ENCODE measurements around the gene GRHPR.

DNA sequence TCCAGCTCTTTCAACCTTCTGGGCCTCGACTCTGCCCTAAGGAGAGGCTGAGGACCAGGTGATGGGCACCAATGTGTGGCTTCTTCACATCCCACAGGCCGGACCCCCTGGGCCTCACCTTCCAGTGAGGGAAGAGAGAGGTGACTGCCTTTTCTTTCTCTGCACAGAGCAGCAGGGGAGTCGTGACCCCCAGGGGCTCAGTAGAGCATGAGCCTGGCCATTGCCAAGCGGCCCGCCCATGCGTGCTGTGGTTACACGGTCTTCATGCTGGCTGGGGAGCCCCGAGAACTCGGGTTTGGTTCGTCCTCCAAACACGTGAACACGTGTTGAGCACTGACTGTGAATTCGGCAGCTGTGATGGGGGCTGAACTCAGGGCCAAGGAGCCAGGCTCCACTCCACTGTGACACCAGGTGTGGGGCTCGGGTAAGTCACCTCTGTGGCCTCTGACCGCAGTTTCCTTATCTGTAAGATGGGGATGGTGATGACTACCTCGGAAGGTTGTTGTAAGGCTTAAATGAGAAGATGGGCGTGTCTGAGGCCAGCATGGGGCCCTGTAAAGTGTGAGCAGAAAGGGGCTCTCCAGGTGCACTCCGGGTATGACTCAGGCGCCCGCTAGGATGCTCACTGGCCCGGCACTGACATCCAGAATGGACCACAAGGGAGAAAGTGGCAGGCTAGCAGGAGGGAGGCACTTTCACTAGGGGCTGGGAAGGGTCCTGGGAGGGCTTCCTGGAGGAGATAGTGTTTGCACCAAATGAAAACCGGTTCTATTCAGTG is 13.4 kb upstream of the GRHPR start:
- TF ChIP-seq, protein P1, sequence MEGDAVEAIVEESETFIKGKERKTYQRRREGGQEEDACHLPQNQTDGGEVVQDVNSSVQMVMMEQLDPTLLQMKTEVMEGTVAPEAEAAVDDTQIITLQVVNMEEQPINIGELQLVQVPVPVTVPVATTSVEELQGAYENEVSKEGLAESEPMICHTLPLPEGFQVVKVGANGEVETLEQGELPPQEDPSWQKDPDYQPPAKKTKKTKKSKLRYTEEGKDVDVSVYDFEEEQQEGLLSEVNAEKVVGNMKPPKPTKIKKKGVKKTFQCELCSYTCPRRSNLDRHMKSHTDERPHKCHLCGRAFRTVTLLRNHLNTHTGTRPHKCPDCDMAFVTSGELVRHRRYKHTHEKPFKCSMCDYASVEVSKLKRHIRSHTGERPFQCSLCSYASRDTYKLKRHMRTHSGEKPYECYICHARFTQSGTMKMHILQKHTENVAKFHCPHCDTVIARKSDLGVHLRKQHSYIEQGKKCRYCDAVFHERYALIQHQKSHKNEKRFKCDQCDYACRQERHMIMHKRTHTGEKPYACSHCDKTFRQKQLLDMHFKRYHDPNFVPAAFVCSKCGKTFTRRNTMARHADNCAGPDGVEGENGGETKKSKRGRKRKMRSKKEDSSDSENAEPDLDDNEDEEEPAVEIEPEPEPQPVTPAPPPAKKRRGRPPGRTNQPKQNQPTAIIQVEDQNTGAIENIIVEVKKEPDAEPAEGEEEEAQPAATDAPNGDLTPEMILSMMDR (IDR thresholded peaks at IDR 0.05; ENCODE audit: insufficient read depth, low read length) = no peak
- no peak for TF ChIP-seq GABPA (IDR thresholded peaks at IDR 0.05; ENCODE audit: low read depth)
- no peak for TF ChIP-seq POLR2AphosphoS5 (IDR thresholded peaks at IDR 0.05; ENCODE audit: low read depth)

Data from HL-60 (cell line).